Calu3 (cell line): ENCODE results near the gene QRSL1. TPM values are rescaled to one million over a fixed set of nuclear protein-coding genes. Genes with fewer than 3 reads are reported as not detected.

Source experiments
- BruUV-seq: library from RNA; stranded (reverse); fragments of 400-500 nt; replicated peaks from 2 replicates; lab custom pipeline; 2021; lab: Mats Ljungman, UMichigan
- CTCF ChIA-PET: fragments of 300-600 bp; sonication (Branson Sonifier 250); formaldehyde crosslinking; loops from one replicate; lab custom pipeline; 2022; ENCODE audit warnings: antibody characterized with exemption; lab: Charles Lee
- DNase-seq: peaks from one replicate; pipeline ENCODE4 v3.0.0; 2022
- H3K27ac Mint-ChIP-seq: one replicate; pipeline ENCODE4 v1.8.0; 2022; ENCODE audit warnings: mixed read lengths; ENCODE audit not compliant: unreplicated experiment
- H3K27me3 Mint-ChIP-seq: one replicate; pipeline ENCODE4 v1.8.0; 2022; ENCODE audit warnings: mixed read lengths; ENCODE audit not compliant: unreplicated experiment
- H3K36me3 Mint-ChIP-seq: one replicate; pipeline ENCODE4 v1.8.0; 2022; ENCODE audit warnings: mild to moderate bottlenecking, moderate library complexity, mixed read lengths; ENCODE audit not compliant: insufficient read depth, unreplicated experiment
- H3K4me1 Mint-ChIP-seq: one replicate; pipeline ENCODE4 v1.8.0; 2022; ENCODE audit warnings: mild to moderate bottlenecking, low read depth, mixed read lengths; ENCODE audit not compliant: unreplicated experiment
- H3K4me3 Mint-ChIP-seq: one replicate; pipeline ENCODE4 v1.8.0; 2022; ENCODE audit warnings: mild to moderate bottlenecking, low read depth, moderate library complexity, mixed read lengths; ENCODE audit not compliant: unreplicated experiment
- H3K9me3 Mint-ChIP-seq: one replicate; pipeline ENCODE4 v1.8.0; 2022; ENCODE audit warnings: low read depth, mixed read lengths; ENCODE audit not compliant: unreplicated experiment
- intact Hi-C: fragments of 100-400 bp; cut with micrococcal nuclease; formaldehyde crosslinking; loops from one replicate; pipeline ENCODE4 v1.10.0; 2022; ENCODE audit not compliant: unreplicated experiment
- total RNA-seq: library from RNA; stranded (reverse); gene quantifications from 2 replicates; pipeline ENCODE4 v1.2.3, GENCODE V29; 2022
- TF ChIP-seq, protein P1 (sequence below): fragments of 200-600 bp; IDR thresholded peaks from one replicate; pipeline ENCODE4 v1.8.0; 2022; ENCODE audit warnings: antibody characterized with exemption; ENCODE audit not compliant: unreplicated experiment

Gene QRSL1
- total RNA-seq, 1 experiment from 2014 or later: 27.7 TPM

GRCh38 chr6:106702451-106703110 lies 73.2 kb downstream of the QRSL1 start:
- peaks cover 3% of the 10 kb centered on the region for H3K9me3 Mint-ChIP-seq
- peaks cover 16% of the 10 kb centered on the region for H3K4me1 Mint-ChIP-seq
- BruUV-seq: no TSS peak
- H3K4me3 Mint-ChIP-seq: no peak overlapping the region
- TF ChIP-seq, protein P1, sequence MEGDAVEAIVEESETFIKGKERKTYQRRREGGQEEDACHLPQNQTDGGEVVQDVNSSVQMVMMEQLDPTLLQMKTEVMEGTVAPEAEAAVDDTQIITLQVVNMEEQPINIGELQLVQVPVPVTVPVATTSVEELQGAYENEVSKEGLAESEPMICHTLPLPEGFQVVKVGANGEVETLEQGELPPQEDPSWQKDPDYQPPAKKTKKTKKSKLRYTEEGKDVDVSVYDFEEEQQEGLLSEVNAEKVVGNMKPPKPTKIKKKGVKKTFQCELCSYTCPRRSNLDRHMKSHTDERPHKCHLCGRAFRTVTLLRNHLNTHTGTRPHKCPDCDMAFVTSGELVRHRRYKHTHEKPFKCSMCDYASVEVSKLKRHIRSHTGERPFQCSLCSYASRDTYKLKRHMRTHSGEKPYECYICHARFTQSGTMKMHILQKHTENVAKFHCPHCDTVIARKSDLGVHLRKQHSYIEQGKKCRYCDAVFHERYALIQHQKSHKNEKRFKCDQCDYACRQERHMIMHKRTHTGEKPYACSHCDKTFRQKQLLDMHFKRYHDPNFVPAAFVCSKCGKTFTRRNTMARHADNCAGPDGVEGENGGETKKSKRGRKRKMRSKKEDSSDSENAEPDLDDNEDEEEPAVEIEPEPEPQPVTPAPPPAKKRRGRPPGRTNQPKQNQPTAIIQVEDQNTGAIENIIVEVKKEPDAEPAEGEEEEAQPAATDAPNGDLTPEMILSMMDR: no peak
- intact Hi-C loops: no loop called here
- no peak overlapping the region for H3K27ac Mint-ChIP-seq
- no peak for DNase-seq
- H3K27me3 Mint-ChIP-seq: no peaks in the 10 kb centered on the region
- H3K36me3 Mint-ChIP-seq: no peaks in the 10 kb centered on the region
- CTCF ChIA-PET: interaction anchor here (1.0 kb wide), 1 partner anchor 11 kb away, joined by 3 read pairs; no protein-coding TSS in a partner anchor

DNA sequence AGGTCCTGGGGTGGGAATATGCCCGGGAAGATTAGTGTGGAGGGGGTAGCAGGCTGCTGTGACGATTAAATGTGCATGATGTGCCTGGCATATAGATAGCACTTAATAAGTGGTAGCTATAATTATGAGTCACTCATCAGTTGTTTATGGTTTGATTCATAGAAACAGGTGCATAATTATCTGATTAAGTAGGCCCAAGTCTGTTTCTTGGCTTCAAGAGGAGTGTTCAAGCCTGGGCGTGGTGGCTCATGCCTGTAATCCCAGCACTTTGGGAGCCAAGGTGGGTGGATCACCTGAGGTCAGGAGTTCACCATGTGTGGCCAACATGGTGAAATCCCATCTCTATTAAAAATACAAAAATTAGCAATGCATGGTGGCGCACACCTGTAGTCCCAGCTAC lies 74.9 kb downstream of the QRSL1 start:
- TF ChIP-seq, protein P1: no peak
- DNase-seq: no peak
- Mint-ChIP-seq H3K27me3 (no peaks in the 10 kb centered on the region), H3K9me3 (peaks cover 3% of the 10 kb centered on the region), H3K27ac (no peak overlapping the region), H3K4me1 (peaks cover 16% of the 10 kb centered on the region), H3K4me3 (no peak overlapping the region), H3K36me3 (no peaks in the 10 kb centered on the region)
- CTCF ChIA-PET: no interaction called here
- intact Hi-C loops: no loop called here
- BruUV-seq: no TSS peak

DNA sequence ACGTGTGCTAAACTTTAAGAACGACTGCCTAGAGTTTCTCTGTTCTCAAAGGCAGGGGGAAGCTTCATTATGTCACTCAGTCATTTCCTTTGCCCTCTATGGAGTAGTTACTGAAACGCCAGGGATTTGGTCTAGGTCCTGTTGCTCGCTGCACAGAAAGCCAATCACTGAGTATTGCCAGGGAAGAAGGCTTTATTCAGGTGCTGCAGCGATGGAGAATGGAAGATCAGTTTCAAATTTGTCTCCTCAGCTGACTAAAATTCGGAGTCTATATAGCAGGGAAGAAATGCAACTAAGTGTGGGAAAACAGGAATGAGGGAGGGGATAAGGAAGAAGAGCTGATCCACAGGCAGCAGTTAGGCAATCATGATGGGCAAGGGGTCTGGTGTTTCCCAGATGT lies 75.8 kb downstream of the QRSL1 start:
- BruUV-seq: no TSS peak
- H3K36me3 Mint-ChIP-seq: no peaks in the 10 kb centered on the region
- peaks cover 16% of the 10 kb centered on the region for H3K4me1 Mint-ChIP-seq
- DNase-seq: no peak
- peaks cover 3% of the 10 kb centered on the region for H3K9me3 Mint-ChIP-seq
- H3K27me3 Mint-ChIP-seq: no peaks in the 10 kb centered on the region
- H3K27ac Mint-ChIP-seq: no peak overlapping the region
- intact Hi-C loops: no loop called here
- TF ChIP-seq, protein P1: no peak
- H3K4me3 Mint-ChIP-seq: no peak overlapping the region
- CTCF ChIA-PET: no interaction called here

DNA sequence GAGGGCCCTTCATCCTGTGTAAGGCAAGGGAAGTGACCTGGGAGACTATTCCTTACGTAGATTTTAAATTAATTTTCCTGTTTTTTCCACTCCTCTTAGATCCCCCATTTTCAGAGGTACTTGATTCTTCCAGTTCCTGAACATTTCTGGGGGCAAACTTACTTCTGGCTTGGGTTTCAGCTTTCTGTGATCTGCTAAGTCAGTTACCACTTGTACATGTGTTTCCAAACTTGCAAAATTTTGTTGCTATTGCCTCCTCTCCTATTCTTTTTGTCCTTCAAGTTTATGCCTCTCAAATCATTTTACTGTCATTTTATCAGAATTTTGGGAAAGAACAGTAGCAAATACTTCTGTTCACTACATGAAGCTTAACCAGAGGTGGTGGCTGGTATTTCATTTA lies 81.2 kb downstream of the QRSL1 start:
- DNase-seq: no peak
- TF ChIP-seq, protein P1: no peak
- Mint-ChIP-seq H3K36me3 (no peaks in the 10 kb centered on the region), H3K4me3 (no peak overlapping the region), H3K27me3 (no peaks in the 10 kb centered on the region), H3K9me3 (no peaks in the 10 kb centered on the region), H3K27ac (no peak overlapping the region), H3K4me1 (peaks cover 22% of the 10 kb centered on the region)
- intact Hi-C loops: no loop called here
- CTCF ChIA-PET: no interaction called here
- BruUV-seq: no TSS peak
